KOPT-K1 (cell line): ENCODE measurements around the gene ITM2C.

ENCODE experiments used
- H3K27ac ChIP-seq: fragments of 200-600 bp; sonication (generic); 2 replicates; pipeline ENCODE4 v1.5.1; 2016; ENCODE audit warnings: antibody characterized with exemption, mild to moderate bottlenecking, low read depth, low read length; ENCODE audit not compliant: poor library complexity, severe bottlenecking
- H3K36me3 ChIP-seq: fragments of 200-600 bp; sonication (generic); 2 replicates; pipeline ENCODE4 v1.5.1; 2017; ENCODE audit warnings: antibody characterized with exemption, mild to moderate bottlenecking, low read length, moderate library complexity; ENCODE audit not compliant: insufficient read depth
- H3K9me3 ChIP-seq: fragments of 200-600 bp; sonication (generic); 2 replicates; pipeline ENCODE4 v1.5.1; 2017; ENCODE audit warnings: antibody characterized with exemption, low read length, mild to moderate bottlenecking; ENCODE audit not compliant: insufficient read depth, poor library complexity, severe bottlenecking

ITM2C gene

GRCh38 chr2:230864605-230865306 is at the start of gene ITM2C:
Gene ITM2C (plus strand): TSS chr2:230864942. CDS start chr2:230865026, 84 bp downstream.
- H3K36me3 ChIP-seq, result no peaks in the 10 kb centered on the region
- no peaks in the 10 kb centered on the region for H3K9me3 ChIP-seq
- H3K27ac ChIP-seq, result peak within 1 kb of the TSS; percentile 56

GRCh38 chr2:230815088-230815487 is 49.7 kb upstream of the ITM2C start:
- Histone ChIP-seq H3K36me3 (peaks cover 96% of the 10 kb centered on the region), H3K27ac (no peak overlapping the region), H3K9me3 (no peaks in the 10 kb centered on the region)

GRCh38 chr2:230816735-230817134 is 48.0 kb upstream of the ITM2C start:
- no peak overlapping the region for H3K27ac ChIP-seq
- H3K36me3 ChIP-seq, result peaks cover 94% of the 10 kb centered on the region
- no peaks in the 10 kb centered on the region for H3K9me3 ChIP-seq

GRCh38 chr2:230819433-230819832 is 45.3 kb upstream of the ITM2C start:
- H3K9me3 ChIP-seq, result no peaks in the 10 kb centered on the region
- peaks cover 74% of the 10 kb centered on the region for H3K36me3 ChIP-seq
- H3K27ac ChIP-seq, result no peak overlapping the region

GRCh38 chr2:230821261-230821990 is 43.3 kb upstream of the ITM2C start:
- Histone ChIP-seq H3K9me3 (no peaks in the 10 kb centered on the region), H3K27ac (no peak overlapping the region), H3K36me3 (peaks cover 54% of the 10 kb centered on the region)

- Histone ChIP-seq H3K27ac (no peak overlapping the region), H3K36me3 (peaks cover 48% of the 10 kb centered on the region), H3K9me3 (no peaks in the 10 kb centered on the region)
Observed at GRCh38 chr2:230821991-230822520, 42.7 kb upstream of the ITM2C start.

GRCh38 chr2:230823264-230823964 is 41.3 kb upstream of the ITM2C start:
- no peaks in the 10 kb centered on the region for H3K9me3 ChIP-seq
- peaks cover 34% of the 10 kb centered on the region for H3K36me3 ChIP-seq
- no peak overlapping the region for H3K27ac ChIP-seq

GRCh38 chr2:230824406-230824978 is 40.2 kb upstream of the ITM2C start:
- Histone ChIP-seq H3K36me3 (peaks cover 24% of the 10 kb centered on the region), H3K9me3 (no peaks in the 10 kb centered on the region), H3K27ac (no peak overlapping the region)

GRCh38 chr2:230825354-230825753 is 39.4 kb upstream of the ITM2C start:
- Histone ChIP-seq H3K36me3 (peaks cover 17% of the 10 kb centered on the region; the same call in 1 of the 2 replicates), H3K27ac (no peak overlapping the region), H3K9me3 (no peaks in the 10 kb centered on the region)

- Histone ChIP-seq H3K27ac (no peak overlapping the region), H3K9me3 (no peaks in the 10 kb centered on the region), H3K36me3 (no peaks in the 10 kb centered on the region)
Observed at GRCh38 chr2:230827774-230828271, 36.9 kb upstream of the ITM2C start.

- H3K9me3 ChIP-seq, result no peaks in the 10 kb centered on the region
- H3K36me3 ChIP-seq, result no peaks in the 10 kb centered on the region
- H3K27ac ChIP-seq, result no peak overlapping the region
Observed at GRCh38 chr2:230828272-230828961, 36.3 kb upstream of the ITM2C start.

- H3K9me3 ChIP-seq, result no peaks in the 10 kb centered on the region
- no peak overlapping the region for H3K27ac ChIP-seq
Observed at GRCh38 chr2:230829293-230829692, 35.4 kb upstream of the ITM2C start.

GRCh38 chr2:230829959-230830358 is 34.8 kb upstream of the ITM2C start:
- Histone ChIP-seq H3K9me3 (no peaks in the 10 kb centered on the region), H3K27ac (no peak overlapping the region), H3K36me3 (no peaks in the 10 kb centered on the region)

More at GRCh38 chr2:230829293-230829692, 35.4 kb upstream of the ITM2C start:
- no peaks in the 10 kb centered on the region for H3K36me3 ChIP-seq

GRCh38 chr2:230830428-230830827 is 34.3 kb upstream of the ITM2C start:
- H3K9me3 ChIP-seq, result no peaks in the 10 kb centered on the region
- H3K27ac ChIP-seq, result no peak overlapping the region
- H3K36me3 ChIP-seq, result no peaks in the 10 kb centered on the region
